Measurements from ENCODE around the gene GDI1.
A peak's percentile ranks its signal among the peaks of the same experiment; 100 is the strongest.

Gene GDI1

GRCh38 chrX:154397888-154398667 is 38.9 kb upstream of the GDI1 start, which contains the start of gene RPL10 (continued):
- TF ChIP-seq PRDM4 (tag by site-specific recombination; IDR thresholded peaks at IDR 0.05) (no peak), GLI2 (tag by site-specific recombination; IDR thresholded peaks at IDR 0.05; ENCODE audit: borderline replicate concordance, low read depth) (no peak), BCL6B (tag by site-specific recombination; IDR thresholded peaks at IDR 0.05) (no peak), ZNF621 (tag by site-specific recombination; IDR thresholded peaks at IDR 0.05) (no peak), ZSCAN18 (tag by site-specific recombination; IDR thresholded peaks at IDR 0.05) (no peak), KLF16 (tag by site-specific recombination; IDR thresholded peaks at IDR 0.05) (peak; percentile 85), ZNF670 (tag by site-specific recombination; IDR thresholded peaks at IDR 0.05; ENCODE audit: low read depth) (no peak), ZNF239 (tag by site-specific recombination; IDR thresholded peaks at IDR 0.05) (no peak), GLIS2 (tag by site-specific recombination; IDR thresholded peaks at IDR 0.05) (no peak), ZNF146 (tag by site-specific recombination; IDR thresholded peaks at IDR 0.05) (0 out of 2 replicates have a peak, but pooled peaks have one; percentile 22), ZNF561 (tag by site-specific recombination; IDR thresholded peaks at IDR 0.05; ENCODE audit: borderline replicate concordance) (no peak; the same call in 1 of the 2 replicates), BCL11B (tag by site-specific recombination; IDR thresholded peaks at IDR 0.05; ENCODE audit: low read depth) (no peak), TCF7L2 (IDR thresholded peaks at IDR 0.05; ENCODE audit: borderline replicate concordance, low read depth, low read length) (no peak), ZNF596 (tag by site-specific recombination; IDR thresholded peaks at IDR 0.05) (no peak), REPIN1 (tag by site-specific recombination; IDR thresholded peaks at IDR 0.05; ENCODE audit: low read depth) (peak; percentile 82; the same call in 1 of the 2 replicates), ZNF16 (tag by site-specific recombination; IDR thresholded peaks at IDR 0.05; ENCODE audit: low read depth) (no peak), FEZF1 (tag by site-specific recombination; IDR thresholded peaks at IDR 0.05) (no peak), HOXD13 (CRISPR knock-in tag; IDR thresholded peaks at IDR 0.05; ENCODE audit: borderline replicate concordance) (no peak), ZFP3 (tag by site-specific recombination; IDR thresholded peaks at IDR 0.05; ENCODE audit: low read depth) (no peak), ZNF248 (tag by site-specific recombination; IDR thresholded peaks at IDR 0.05) (no peak), ZNF792 (tag by site-specific recombination; IDR thresholded peaks at IDR 0.05) (no peak), ZNF37A (tag by site-specific recombination; IDR thresholded peaks at IDR 0.05) (no peak), ZNF10 (tag by site-specific recombination; IDR thresholded peaks at IDR 0.05) (peak; percentile 5; the same call in 1 of the 2 replicates), ZNF660 (tag by site-specific recombination; IDR thresholded peaks at IDR 0.05) (peak; percentile 12; the same call in 1 of the 2 replicates), ZNF701 (tag by site-specific recombination; IDR thresholded peaks at IDR 0.05) (no peak), SCRT2 (tag by site-specific recombination; IDR thresholded peaks at IDR 0.05) (no peak), OVOL3 (tag by site-specific recombination; IDR thresholded peaks at IDR 0.05) (no peak), ZNF24 (tag by site-specific recombination; IDR thresholded peaks at IDR 0.05) (no peak), ZNF280C (tag by site-specific recombination; IDR thresholded peaks at IDR 0.05) (no peak), AEBP2 (tag by site-specific recombination; IDR thresholded peaks at IDR 0.05; ENCODE audit: borderline replicate concordance) (no peak), TRIM28 (IDR thresholded peaks at IDR 0.05; ENCODE audit: borderline replicate concordance, low read length) (no peak), ZNF791 (tag by site-specific recombination; IDR thresholded peaks at IDR 0.05) (no peak)

All from HEK293 (cell line).